Colonic mucosa (tissue), 4 donors: ENCODE results near the gene GBP7. TPM values are rescaled to one million over a fixed set of nuclear protein-coding genes. Genes with fewer than 3 reads are reported as not detected.

ENCODE experiments used
- DNase-seq: peaks from one replicate; pipeline ENCODE4 v3.0.0-alpha.2; 2020
- H3K27ac ChIP-seq: fragments of 200-600 bp; one replicate; pipeline ENCODE4 v1.8.0; 2021
- H3K27me3 ChIP-seq: fragments of 200-600 bp; one replicate; pipeline ENCODE4 v1.8.0; 2021
- H3K36me3 ChIP-seq: fragments of 200-600 bp; one replicate; pipeline ENCODE4 v1.8.0; 2021
- H3K4me1 ChIP-seq: fragments of 200-600 bp; one replicate; pipeline ENCODE4 v1.8.0; 2021; ENCODE audit warnings: mild to moderate bottlenecking
- H3K4me3 ChIP-seq: fragments of 200-600 bp; one replicate; pipeline ENCODE4 v1.8.0; 2021
- H3K9ac ChIP-seq, 2 donors: one replicate each; pipeline ENCODE4 v1.7.0; 2013; ENCODE audit warnings: control low read depth in 2 of 2, low read depth in 2 of 2, low read length in 2 of 2
- H3K9me3 ChIP-seq: fragments of 200-600 bp; one replicate; pipeline ENCODE4 v1.8.0; 2021
- CTCF ChIP-seq: fragments of 200-600 bp; IDR thresholded peaks from one replicate; pipeline ENCODE4 v1.8.0; 2022; ENCODE audit warnings: antibody characterized with exemption, mild to moderate bottlenecking
- intact Hi-C: fragments of 100-400 bp; cut with DNase I; formaldehyde crosslinking; loops from one replicate; pipeline ENCODE4 v1.14.1; 2022
- total RNA-seq, 2 donors: library from RNA; stranded (reverse); fragmentation: NEBNext Ultra II Directional in 1 of 2; extraction: Animal tissue kit (Norgen Biotek cat#: 25700) in 1 of 2; gene quantifications; one replicate each; pipeline ENCODE4 v1.2.1, GENCODE V29; 2021
- donor health status: healthy.
- donor health status: DM: no; HTN: no; CAD: no.
- donor health status: DM: no; HTN: no; CAD: no.

GBP7 gene
- total RNA-seq, 2 donors from 2014 or later: not detected

DNA sequence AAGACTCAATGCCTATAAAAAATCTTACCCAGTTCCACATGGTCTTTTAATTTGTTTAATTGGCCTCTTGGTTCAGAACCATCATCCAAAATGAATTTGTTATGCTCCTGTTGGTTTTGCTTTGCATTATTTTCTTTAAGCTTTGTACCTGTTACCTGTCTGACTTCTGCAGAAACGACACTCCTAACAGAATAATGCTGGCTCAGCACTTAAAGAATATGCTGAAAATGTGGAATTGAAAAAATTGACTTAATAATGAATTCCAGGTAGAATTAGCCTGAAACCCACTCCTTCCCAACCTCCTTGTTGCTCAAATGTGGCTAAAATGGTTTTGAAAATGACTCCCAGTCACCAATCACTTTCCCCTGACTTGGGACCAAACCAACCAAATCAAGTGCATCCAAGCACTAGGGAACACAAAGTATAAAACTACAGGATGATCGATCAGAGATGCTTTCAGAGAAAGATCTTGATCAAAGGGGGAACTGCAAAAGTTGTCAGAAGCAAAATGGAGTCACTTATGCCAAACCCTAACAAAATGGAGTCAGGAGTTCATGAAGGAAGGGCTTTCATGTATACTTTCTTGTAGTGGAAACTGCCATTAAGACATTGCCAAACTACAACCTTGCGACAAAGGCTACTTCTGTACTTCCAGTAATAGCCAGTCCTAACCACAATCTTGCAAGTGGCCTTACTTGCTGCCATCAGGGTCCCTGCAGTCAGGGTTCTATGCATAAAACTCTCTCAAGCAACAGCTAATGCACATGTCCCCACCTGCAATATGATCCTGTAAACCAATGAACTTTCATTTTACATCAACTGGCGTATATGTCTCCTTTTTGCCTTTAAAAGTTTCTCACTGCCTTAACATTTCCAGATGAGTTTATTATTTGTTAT, 5.4 kb downstream of the GBP7 start:
- Histone ChIP-seq H3K9ac (no peak overlapping the region), H3K27ac (no peak overlapping the region), H3K9me3 (no peaks in the 10 kb centered on the region), H3K36me3 (no peaks in the 10 kb centered on the region), H3K4me1 (no peaks in the 10 kb centered on the region), H3K4me3 (no peak overlapping the region), H3K27me3 (no peaks in the 10 kb centered on the region)
- TF ChIP-seq CTCF: no peak
- intact Hi-C loops: no loop called here
- DNase-seq: no peak

DNA sequence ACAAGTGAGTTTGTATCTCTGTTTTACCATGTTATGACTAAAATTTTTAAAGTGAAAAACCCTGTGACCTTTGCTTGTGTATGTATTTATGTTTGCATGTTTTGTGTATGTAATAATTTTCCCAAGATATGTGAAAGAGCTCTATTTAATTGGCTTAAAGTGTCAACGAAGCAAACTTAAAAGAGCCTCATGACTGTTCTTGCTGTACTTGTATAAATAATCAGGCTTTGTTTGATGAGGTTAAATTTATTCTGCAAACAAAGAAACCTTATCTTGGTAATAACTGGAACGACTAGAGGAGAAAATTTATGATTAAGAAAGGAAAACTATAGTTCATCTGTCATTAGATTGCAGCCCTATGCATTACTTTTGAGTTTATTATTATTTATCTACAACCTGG, 6.6 kb downstream of the GBP7 start:
- Histone ChIP-seq H3K4me1 (no peaks in the 10 kb centered on the region), H3K9ac (no peak overlapping the region), H3K9me3 (no peaks in the 10 kb centered on the region), H3K27me3 (no peaks in the 10 kb centered on the region), H3K27ac (no peak overlapping the region), H3K4me3 (no peak overlapping the region), H3K36me3 (no peaks in the 10 kb centered on the region)
- TF ChIP-seq CTCF: no peak
- intact Hi-C loops: no loop called here
- DNase-seq: no peak

GRCh38 chr1:89167590-89168230, 8.1 kb downstream of the GBP7 start:
- H3K4me1 ChIP-seq: no peaks in the 10 kb centered on the region
- intact Hi-C loops: no loop called here
- no peak for TF ChIP-seq CTCF
- DNase-seq: no peak
- no peak overlapping the region for H3K9ac ChIP-seq
- no peaks in the 10 kb centered on the region for H3K9me3 ChIP-seq
- no peaks in the 10 kb centered on the region for H3K36me3 ChIP-seq
- no peak overlapping the region for H3K4me3 ChIP-seq
- H3K27me3 ChIP-seq: no peaks in the 10 kb centered on the region
- H3K27ac ChIP-seq: no peak overlapping the region

DNA sequence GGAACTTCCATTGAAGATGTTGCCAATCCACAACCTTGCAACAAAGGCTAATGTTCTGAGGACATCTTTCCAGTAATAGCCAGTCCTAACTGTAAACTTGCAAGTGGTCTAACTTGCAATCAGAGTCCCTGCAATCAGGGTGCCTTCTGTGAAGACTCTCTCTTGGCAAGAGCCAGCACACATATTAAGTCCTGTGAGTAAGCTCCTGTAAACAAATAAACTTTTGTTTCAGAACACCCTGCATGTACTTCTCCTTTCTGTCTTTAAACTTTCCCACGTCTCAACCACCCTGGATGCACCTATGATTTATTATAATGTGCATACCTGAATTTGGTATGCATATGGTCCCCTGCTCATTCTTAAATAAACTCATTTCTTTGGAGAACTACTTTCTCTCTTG, 9.1 kb downstream of the GBP7 start:
- no peak for DNase-seq
- Histone ChIP-seq H3K4me3 (no peak overlapping the region), H3K27ac (no peak overlapping the region), H3K36me3 (no peaks in the 10 kb centered on the region), H3K27me3 (no peaks in the 10 kb centered on the region), H3K4me1 (no peaks in the 10 kb centered on the region), H3K9me3 (no peaks in the 10 kb centered on the region), H3K9ac (no peak overlapping the region)
- TF ChIP-seq CTCF: no peak
- intact Hi-C loops: no loop called here

- no peaks in the 10 kb centered on the region for H3K4me1 ChIP-seq
- intact Hi-C loops: no loop called here
- no peak overlapping the region for H3K4me3 ChIP-seq
- H3K27ac ChIP-seq: no peak overlapping the region
- no peaks in the 10 kb centered on the region for H3K9me3 ChIP-seq
- H3K36me3 ChIP-seq: no peaks in the 10 kb centered on the region
- TF ChIP-seq CTCF: no peak
- H3K9ac ChIP-seq: no peak overlapping the region
- DNase-seq: no peak
- H3K27me3 ChIP-seq: no peaks in the 10 kb centered on the region
These were observed 10.0 kb downstream of the GBP7 start for GRCh38 chr1:89165811-89166210.
